Muscle layer of duodenum (tissue), 2 donors: ENCODE measurements around the gene ALG14.
A peak's percentile ranks its signal among the peaks of the same experiment; 100 is the strongest.
"Not testable (repeated sequence)": the region's sequence is repeated elsewhere in the genome, so short reads cannot be mapped to it uniquely, and the experiment has no call there.

ENCODE experiments used
- H3K27ac ChIP-seq: one replicate; pipeline ENCODE4 v1.7.0; 2013; ENCODE audit warnings: mild to moderate bottlenecking, low read length
- H3K27me3 ChIP-seq: one replicate; pipeline ENCODE4 v1.7.0; 2013; ENCODE audit warnings: low read depth, mild to moderate bottlenecking, control low read depth, low read length
- H3K36me3 ChIP-seq, 2 donors: one replicate each; pipeline ENCODE4 v1.7.0; 2013; ENCODE audit warnings: low read length in 2 of 2, control low read depth in 1 of 2, mild to moderate bottlenecking in 1 of 2; ENCODE audit not compliant: insufficient read depth in 2 of 2, control insufficient read depth in 1 of 2
- H3K4me1 ChIP-seq, 2 donors: one replicate each; pipeline ENCODE4 v1.7.0; 2013; ENCODE audit warnings: low read length in 2 of 2, mild to moderate bottlenecking in 2 of 2, control low read depth in 1 of 2, moderate library complexity in 1 of 2; ENCODE audit not compliant: insufficient read depth in 2 of 2, control insufficient read depth in 1 of 2
- H3K4me3 ChIP-seq, 2 donors: one replicate each; pipeline ENCODE4 v1.7.0; 2013; ENCODE audit warnings: low read length in 2 of 2, low read depth in 1 of 2, mild to moderate bottlenecking in 1 of 2
- H3K9me3 ChIP-seq, 2 donors: one replicate each; pipeline ENCODE4 v1.7.0; 2013; ENCODE audit warnings: low read length in 2 of 2, control low read depth in 1 of 2, mild to moderate bottlenecking in 1 of 2; ENCODE audit not compliant: control insufficient read depth in 1 of 2
- donor health status: healthy.

The ALG14 gene

GRCh38 chr1:95021805-95022643, 50.7 kb downstream of the ALG14 start:
- H3K9me3 ChIP-seq = peaks cover 0 to 3% of the 10 kb centered on the region in 2 donors
- H3K27me3 ChIP-seq = no peaks in the 10 kb centered on the region
- peaks cover 7 to 8% of the 10 kb centered on the region in 2 donors for H3K4me1 ChIP-seq
- H3K36me3 ChIP-seq = no peaks in the 10 kb centered on the region
- H3K4me3 ChIP-seq = peak overlapping the region; percentile 24 to 42
- peak overlapping the region; percentile 76 for H3K27ac ChIP-seq

GRCh38 chr1:95021119-95021518, 51.6 kb downstream of the ALG14 start:
- H3K27ac ChIP-seq = peak overlapping the region; percentile 76

GRCh38 chr1:95019466-95019865, 53.3 kb downstream of the ALG14 start:
- H3K4me1 ChIP-seq = peaks cover 8 to 20% of the 10 kb centered on the region in 2 donors
- not testable (repeated sequence) for H3K36me3 ChIP-seq, H3K9me3 ChIP-seq, H3K27ac ChIP-seq, H3K27me3 ChIP-seq, H3K4me3 ChIP-seq

More at GRCh38 chr1:95021119-95021518, 51.6 kb downstream of the ALG14 start:
- H3K4me1 ChIP-seq = peaks cover 7 to 8% of the 10 kb centered on the region in 2 donors
- peak overlapping the region in 1 of 2 donors; percentile 42 for H3K4me3 ChIP-seq
- H3K27me3 ChIP-seq = no peaks in the 10 kb centered on the region
- H3K36me3 ChIP-seq = no peaks in the 10 kb centered on the region
- peaks cover 0 to 3% of the 10 kb centered on the region in 2 donors for H3K9me3 ChIP-seq

- H3K9me3 ChIP-seq = no peaks in the 10 kb centered on the region
- no peaks in the 10 kb centered on the region for H3K36me3 ChIP-seq
- peaks cover 8 to 20% of the 10 kb centered on the region in 2 donors for H3K4me1 ChIP-seq
- no peaks in the 10 kb centered on the region for H3K27me3 ChIP-seq
- H3K4me3 ChIP-seq = no peak overlapping the region
- no peak overlapping the region for H3K27ac ChIP-seq
Measured at GRCh38 chr1:95018602-95019369, 54.0 kb downstream of the ALG14 start.

GRCh38 chr1:95017775-95018174, 55.0 kb downstream of the ALG14 start:
- Histone ChIP-seq H3K27ac (no peak overlapping the region), H3K27me3 (no peaks in the 10 kb centered on the region), H3K4me3 (no peak overlapping the region), H3K4me1 (peaks cover 8 to 20% of the 10 kb centered on the region in 2 donors), H3K36me3 (no peaks in the 10 kb centered on the region), H3K9me3 (no peaks in the 10 kb centered on the region)

- H3K4me3 ChIP-seq = no peak overlapping the region
- no peaks in the 10 kb centered on the region for H3K27me3 ChIP-seq
- H3K9me3 ChIP-seq = no peaks in the 10 kb centered on the region
- peaks cover 0 to 16% of the 10 kb centered on the region in 2 donors for H3K4me1 ChIP-seq
- H3K27ac ChIP-seq = no peak overlapping the region
- no peaks in the 10 kb centered on the region for H3K36me3 ChIP-seq
Measured at GRCh38 chr1:95015076-95015475, 57.7 kb downstream of the ALG14 start.

- H3K9me3 ChIP-seq = no peaks in the 10 kb centered on the region
- H3K36me3 ChIP-seq = no peaks in the 10 kb centered on the region
- no peaks in the 10 kb centered on the region for H3K27me3 ChIP-seq
- H3K4me3 ChIP-seq = no peak overlapping the region
- peaks cover 0 to 16% of the 10 kb centered on the region in 2 donors for H3K4me1 ChIP-seq
- H3K27ac ChIP-seq = peak overlapping the region; percentile 57
Measured at GRCh38 chr1:95013950-95014574, 58.7 kb downstream of the ALG14 start.

GRCh38 chr1:95012389-95012788, 60.4 kb downstream of the ALG14 start:
- H3K9me3 ChIP-seq = no peaks in the 10 kb centered on the region
- H3K36me3 ChIP-seq = no peaks in the 10 kb centered on the region
- H3K27me3 ChIP-seq = no peaks in the 10 kb centered on the region
- no peak overlapping the region for H3K27ac ChIP-seq
- H3K4me1 ChIP-seq = peaks cover 0 to 16% of the 10 kb centered on the region in 2 donors
- no peak overlapping the region for H3K4me3 ChIP-seq

GRCh38 chr1:95010158-95010557, 62.6 kb downstream of the ALG14 start:
- no peaks in the 10 kb centered on the region for H3K9me3 ChIP-seq
- no peak overlapping the region for H3K4me3 ChIP-seq
- no peak overlapping the region for H3K27ac ChIP-seq
- no peaks in the 10 kb centered on the region for H3K27me3 ChIP-seq
- H3K36me3 ChIP-seq = no peaks in the 10 kb centered on the region
- H3K4me1 ChIP-seq = peaks cover 0 to 5% of the 10 kb centered on the region in 2 donors

- H3K4me1 ChIP-seq = peaks cover 0 to 6% of the 10 kb centered on the region in 2 donors
- H3K27me3 ChIP-seq = no peaks in the 10 kb centered on the region
- no peaks in the 10 kb centered on the region for H3K36me3 ChIP-seq
- H3K27ac ChIP-seq = no peak overlapping the region
- H3K4me3 ChIP-seq = no peak overlapping the region
- H3K9me3 ChIP-seq = no peaks in the 10 kb centered on the region
Measured at GRCh38 chr1:95007687-95008086, 65.1 kb downstream of the ALG14 start.

- no peak overlapping the region for H3K27ac ChIP-seq
- no peaks in the 10 kb centered on the region for H3K27me3 ChIP-seq
- no peaks in the 10 kb centered on the region for H3K36me3 ChIP-seq
- peaks cover 6 to 16% of the 10 kb centered on the region in 2 donors for H3K4me1 ChIP-seq
- H3K9me3 ChIP-seq = no peaks in the 10 kb centered on the region
- no peak overlapping the region for H3K4me3 ChIP-seq
Measured at GRCh38 chr1:95006681-95007080, 66.1 kb downstream of the ALG14 start.
